Muscle of back (tissue), 11 donors: ENCODE results near the gene BCAS3. TPM values are rescaled to one million over a fixed set of nuclear protein-coding genes. Genes with fewer than 3 reads are reported as not detected.
"Not testable (repeated sequence)": the region's sequence is repeated elsewhere in the genome, so short reads cannot be mapped to it uniquely, and the experiment has no call there.

Source experiments
- DNase-seq, 3 donors: peaks; one replicate each; pipeline versions ENCODE4 v3.0.0 to v3.0.0-alpha.2; 2013
- polyA plus RNA-seq, 10 donors: library from polyadenylated mRNA; unstranded; fragments of 120-200 nt; gene quantifications; one replicate each; pipeline ENCODE4 v1.2.1, GENCODE V29; 2013; ENCODE audit not compliant: insufficient read length in 10 of 10

BCAS3 gene
- polyA plus RNA-seq, 10 donors: 8.0 to 13.2 (median 10.2) TPM

DNA sequence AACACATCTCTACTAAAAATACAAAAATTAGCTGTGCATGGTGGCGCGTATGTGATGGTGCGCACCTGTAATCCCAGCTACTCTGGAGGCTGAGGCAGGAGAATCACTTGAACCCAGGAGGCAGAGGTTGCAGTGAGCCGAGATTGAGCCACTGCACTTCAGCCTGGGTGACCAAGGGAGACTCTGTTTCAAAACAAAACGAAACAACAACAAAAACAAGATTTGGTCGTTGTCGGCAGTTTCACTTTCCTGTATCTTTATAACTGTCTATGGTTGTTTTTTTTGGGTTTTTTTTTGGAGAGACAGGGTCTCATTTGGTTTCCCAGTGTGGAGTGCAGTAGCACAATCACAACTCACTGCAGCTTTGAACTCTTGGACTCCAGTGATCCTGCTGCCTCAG, 8.9 kb upstream of the BCAS3 start:
- DNase-seq: not testable (repeated sequence)

DNA sequence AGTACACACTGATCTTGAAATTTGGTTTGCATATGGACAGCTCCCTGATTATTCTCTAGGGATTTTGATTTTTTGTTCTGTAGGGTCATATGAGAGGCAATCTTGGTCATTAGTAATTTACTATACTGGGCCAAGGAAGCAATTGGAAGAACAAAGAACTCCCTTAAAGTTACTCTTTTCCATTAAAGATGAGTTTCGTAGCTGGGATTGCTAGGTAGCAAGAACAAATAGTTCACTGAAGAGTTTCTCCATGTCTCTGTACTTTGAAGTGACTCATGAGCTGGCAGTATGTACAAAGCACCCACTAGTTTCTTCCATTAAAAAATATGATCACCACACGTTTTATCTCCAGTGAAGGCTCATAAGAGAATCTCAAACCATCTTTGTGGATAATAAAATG, 6.2 kb upstream of the BCAS3 start:
- DNase-seq: no peak

- not testable (repeated sequence) for DNase-seq
Measured at GRCh38 chr17:60674637-60675036, 3.0 kb upstream of the BCAS3 start.

GRCh38 chr17:60675997-60676396, 1.7 kb upstream of the BCAS3 start:
- no peak for DNase-seq

DNA sequence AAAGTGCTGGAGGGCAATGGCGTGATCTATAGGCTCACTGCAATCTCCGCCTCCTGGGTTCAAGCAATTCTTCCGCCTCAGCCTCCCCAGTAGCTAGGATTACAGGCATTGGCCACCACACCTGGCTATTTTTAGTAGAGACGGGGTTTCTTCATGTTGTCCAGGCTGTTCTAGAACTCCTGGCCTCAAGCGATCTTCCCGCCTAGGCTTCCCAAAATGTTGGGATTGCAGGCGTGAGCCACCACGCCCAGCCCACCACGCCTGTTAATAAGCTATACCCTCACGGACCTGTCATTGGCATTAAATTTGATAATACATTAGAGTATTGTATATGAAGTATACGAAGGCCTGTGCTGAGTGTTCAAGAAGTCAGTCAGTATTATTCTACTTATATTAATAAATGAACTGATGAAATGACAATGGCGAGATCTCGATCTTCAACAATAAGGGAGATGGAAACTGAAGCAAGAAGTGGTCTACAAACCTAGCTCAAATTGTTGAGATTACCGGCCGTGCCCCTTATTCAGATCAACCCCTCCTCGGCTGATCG, 818 bp upstream of the BCAS3 start:
- no peak for DNase-seq

DNA sequence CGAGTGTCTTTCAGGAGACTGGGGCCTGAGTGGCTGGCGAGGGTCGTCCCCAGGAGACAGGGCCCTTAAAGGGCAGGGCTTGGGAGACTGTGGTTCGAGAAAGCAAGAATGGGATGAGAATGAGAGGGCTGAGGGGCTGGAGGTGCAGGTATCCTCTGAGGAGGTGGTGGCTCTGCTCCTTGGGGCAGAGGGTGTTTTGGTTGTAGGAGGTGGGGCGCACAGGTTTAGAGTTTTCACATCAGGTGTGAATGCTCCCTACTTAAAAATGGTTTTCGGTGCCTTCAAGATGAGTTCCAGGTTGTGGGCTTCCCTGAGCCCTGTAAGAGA, 430 bp downstream of the BCAS3 start:
- DNase-seq: no peak

GRCh38 chr17:60679287-60679686, 1.6 kb downstream of the BCAS3 start:
- DNase-seq: no peak

DNA sequence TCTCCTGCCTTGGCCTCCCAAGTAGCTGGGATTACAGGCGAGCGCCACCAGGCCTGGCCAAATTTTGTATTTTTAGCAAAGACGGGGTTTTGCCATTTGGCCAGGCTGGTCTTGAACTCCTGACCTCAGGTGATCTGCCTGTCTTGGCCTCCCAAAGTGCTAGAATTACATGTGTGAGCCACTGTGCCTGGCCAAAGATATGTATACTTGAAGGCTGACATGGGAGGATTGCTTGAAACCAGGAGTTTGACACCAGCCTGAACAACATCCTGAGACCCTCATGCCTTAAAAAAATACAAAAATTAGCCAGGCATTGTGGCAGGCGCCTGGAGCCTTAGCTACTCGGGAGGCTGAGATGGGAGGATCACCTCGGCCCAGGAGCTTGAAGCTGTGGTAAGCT, 3.1 kb downstream of the BCAS3 start:
- no peak for DNase-seq

GRCh38 chr17:60685437-60685836, 7.8 kb downstream of the BCAS3 start:
- no peak for DNase-seq

DNA sequence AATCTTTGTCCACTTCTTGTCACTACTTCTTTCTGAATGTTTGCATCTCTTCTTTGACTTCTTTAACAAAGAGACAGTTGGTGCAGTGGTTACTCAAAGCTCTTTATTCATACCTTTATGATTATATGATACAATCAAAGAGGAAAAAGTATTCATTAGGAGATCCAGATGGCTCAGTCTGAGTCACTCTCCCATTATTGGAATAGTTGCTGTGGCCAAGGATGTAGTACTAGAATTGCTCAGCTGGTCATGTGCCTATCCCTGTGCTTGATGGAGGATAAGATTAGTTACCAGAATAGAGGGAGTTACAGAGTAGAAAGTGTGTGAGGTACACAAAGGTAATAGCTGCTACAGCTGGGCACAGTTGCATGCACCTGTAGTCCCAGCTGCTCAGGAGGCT, 18.3 kb downstream of the BCAS3 start:
- no peak for DNase-seq

- no peak for DNase-seq
Measured at GRCh38 chr17:60699090-60699489, 21.4 kb downstream of the BCAS3 start.

DNA sequence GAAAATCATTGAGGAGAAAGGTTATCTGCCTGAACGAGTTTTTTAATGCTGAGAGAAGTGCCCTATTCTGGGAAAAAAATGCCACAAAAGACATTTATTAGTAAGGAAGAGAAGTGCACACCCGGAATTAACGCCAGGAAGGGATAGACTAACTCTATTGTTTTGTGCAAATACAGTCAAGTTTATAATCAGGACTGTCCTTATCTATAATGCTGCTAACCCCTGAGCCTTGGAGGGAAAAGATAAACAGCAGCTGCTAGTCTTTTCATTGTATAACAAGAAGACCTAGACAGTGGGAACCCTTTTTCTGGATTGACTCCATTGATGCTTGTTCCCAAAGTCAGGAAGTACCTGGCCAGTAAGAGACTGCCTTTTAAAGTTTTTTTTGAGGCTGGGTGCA, 26.5 kb downstream of the BCAS3 start:
- DNase-seq: no peak

DNA sequence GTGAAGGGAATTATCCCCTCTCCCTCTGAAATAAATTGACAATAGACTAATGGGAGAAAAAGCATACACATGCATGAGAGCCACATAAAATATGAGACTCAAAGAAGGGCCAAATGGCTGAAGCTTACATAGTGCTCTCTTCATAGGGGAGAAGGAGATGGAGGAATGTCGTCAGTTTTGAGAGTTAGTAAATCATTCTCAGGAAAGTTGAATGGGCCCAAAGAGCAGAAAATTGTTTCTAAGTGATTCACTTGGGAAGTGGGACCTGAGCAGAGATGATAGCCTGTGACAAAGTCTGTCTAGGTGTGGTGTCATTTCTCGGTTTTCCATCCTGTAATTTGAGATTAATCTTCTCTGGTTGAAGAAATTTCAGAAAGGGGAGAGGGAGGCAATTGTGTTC, 35.0 kb downstream of the BCAS3 start:
- no peak for DNase-seq

GRCh38 chr17:60713608-60714007, 36.0 kb downstream of the BCAS3 start:
- no peak for DNase-seq

DNA sequence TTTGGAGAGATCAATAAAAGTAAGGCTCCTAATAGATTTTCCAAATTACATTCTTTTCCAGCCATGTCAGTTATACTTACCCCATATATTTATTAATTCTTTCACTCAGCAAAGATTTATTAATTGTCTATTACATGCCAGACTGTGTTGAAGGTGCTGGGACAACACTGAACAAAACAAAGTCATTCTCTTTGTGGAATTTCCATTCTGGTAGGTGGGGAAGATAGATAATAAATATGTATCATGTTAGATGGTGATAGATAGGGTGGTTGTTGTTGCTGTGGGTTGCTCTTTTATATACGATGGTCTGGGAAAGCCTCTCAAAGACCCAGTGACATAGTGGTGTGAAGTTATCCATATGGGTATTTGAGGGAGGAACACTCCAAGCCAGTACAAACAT, 39.1 kb downstream of the BCAS3 start:
- DNase-seq: no peak

- DNase-seq: no peak
Measured at GRCh38 chr17:60717814-60718213, 40.2 kb downstream of the BCAS3 start.

GRCh38 chr17:60720763-60721531, 43.3 kb downstream of the BCAS3 start:
- peak; percentile 59 to 84 (median 75) for DNase-seq

DNA sequence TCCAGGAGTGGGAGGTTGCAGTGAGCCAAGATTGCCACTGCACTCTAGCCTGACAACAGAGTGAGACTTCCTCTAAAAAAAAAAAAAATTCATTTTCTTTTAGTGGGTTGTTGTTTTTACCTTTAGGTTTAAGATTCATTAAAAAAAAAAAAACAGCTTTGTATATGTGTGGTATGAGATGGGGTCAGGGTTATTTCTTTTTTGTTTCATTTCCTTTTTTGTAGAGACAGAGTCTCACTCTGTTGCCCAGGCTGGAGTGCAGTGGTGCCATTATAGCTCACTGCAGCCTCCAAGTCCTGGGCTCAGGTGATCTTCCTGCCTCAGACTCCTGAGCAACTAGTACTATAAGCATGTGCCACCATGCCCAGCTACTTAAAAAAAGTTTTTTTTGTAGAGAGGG, 47.0 kb downstream of the BCAS3 start:
- no peak for DNase-seq

GRCh38 chr17:60729854-60730253, 52.2 kb downstream of the BCAS3 start:
- DNase-seq: no peak

DNA sequence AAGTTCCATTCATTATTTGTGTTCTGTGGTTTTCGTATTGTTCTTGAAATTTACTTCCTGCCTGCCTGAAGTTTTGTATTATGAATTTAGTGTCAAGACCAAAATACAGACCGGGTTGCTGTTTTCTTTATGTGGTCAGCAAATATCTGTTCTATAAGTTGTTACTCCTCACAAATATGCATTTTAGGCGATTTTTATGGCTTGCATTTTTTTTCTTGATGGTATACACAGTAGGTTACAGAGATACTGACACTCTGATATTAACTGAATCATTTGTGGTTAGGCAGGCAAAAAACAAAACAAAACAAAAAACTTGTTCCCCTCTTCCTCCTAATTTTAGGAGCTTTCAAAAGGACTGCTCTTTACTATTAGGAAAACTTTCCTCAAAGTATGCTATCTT, 52.6 kb downstream of the BCAS3 start:
- no peak for DNase-seq

GRCh38 chr17:60738287-60738686, 60.6 kb downstream of the BCAS3 start:
- no peak for DNase-seq

GRCh38 chr17:60740584-60740983, 62.9 kb downstream of the BCAS3 start:
- DNase-seq: no peak

GRCh38 chr17:60741031-60741430, 63.4 kb downstream of the BCAS3 start:
- no peak for DNase-seq

DNA sequence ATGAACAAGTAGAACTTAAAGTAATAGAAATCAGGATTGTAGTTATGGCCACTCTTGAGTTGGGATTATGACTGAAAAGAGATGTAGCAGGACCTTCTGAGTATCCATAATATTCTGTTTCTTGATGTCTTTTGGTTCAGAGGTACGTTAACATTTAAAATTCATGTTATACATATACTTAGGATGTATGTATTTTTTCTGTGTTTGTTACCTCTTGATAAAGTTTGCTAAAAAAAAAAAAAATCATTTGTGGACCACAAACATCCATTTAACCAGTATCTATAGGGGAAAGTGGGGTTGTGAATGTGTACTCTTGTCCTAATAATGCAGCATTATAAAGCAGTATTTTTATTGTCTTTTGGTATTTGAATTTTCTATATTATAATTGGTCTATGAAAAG, 65.6 kb downstream of the BCAS3 start:
- no peak for DNase-seq
